Right renal pelvis (tissue), 4 donors: Measurements from ENCODE around the gene CREBZF. TPM values are rescaled to one million over a fixed set of nuclear protein-coding genes. Genes with fewer than 3 reads are reported as not detected.

Experiments
- DNase-seq, 4 donors: peaks; one replicate each; pipeline ENCODE4 v3.0.0-alpha.2; 2013; ENCODE audit warnings: low read depth in 4 of 4, low spot score in 3 of 4, missing footprints in 1 of 4
- polyA plus RNA-seq, 4 donors: library from polyadenylated mRNA; unstranded; fragments of 120-200 nt; gene quantifications; one replicate each; pipeline ENCODE4 v1.2.1, GENCODE V29; 2013; ENCODE audit not compliant: insufficient read length in 4 of 4

Gene CREBZF, protein sequence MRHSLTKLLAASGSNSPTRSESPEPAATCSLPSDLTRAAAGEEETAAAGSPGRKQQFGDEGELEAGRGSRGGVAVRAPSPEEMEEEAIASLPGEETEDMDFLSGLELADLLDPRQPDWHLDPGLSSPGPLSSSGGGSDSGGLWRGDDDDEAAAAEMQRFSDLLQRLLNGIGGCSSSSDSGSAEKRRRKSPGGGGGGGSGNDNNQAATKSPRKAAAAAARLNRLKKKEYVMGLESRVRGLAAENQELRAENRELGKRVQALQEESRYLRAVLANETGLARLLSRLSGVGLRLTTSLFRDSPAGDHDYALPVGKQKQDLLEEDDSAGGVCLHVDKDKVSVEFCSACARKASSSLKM
- polyA plus RNA-seq = 100 to 1,000 TPM; 100 to 125 (median 118) TPM

DNA sequence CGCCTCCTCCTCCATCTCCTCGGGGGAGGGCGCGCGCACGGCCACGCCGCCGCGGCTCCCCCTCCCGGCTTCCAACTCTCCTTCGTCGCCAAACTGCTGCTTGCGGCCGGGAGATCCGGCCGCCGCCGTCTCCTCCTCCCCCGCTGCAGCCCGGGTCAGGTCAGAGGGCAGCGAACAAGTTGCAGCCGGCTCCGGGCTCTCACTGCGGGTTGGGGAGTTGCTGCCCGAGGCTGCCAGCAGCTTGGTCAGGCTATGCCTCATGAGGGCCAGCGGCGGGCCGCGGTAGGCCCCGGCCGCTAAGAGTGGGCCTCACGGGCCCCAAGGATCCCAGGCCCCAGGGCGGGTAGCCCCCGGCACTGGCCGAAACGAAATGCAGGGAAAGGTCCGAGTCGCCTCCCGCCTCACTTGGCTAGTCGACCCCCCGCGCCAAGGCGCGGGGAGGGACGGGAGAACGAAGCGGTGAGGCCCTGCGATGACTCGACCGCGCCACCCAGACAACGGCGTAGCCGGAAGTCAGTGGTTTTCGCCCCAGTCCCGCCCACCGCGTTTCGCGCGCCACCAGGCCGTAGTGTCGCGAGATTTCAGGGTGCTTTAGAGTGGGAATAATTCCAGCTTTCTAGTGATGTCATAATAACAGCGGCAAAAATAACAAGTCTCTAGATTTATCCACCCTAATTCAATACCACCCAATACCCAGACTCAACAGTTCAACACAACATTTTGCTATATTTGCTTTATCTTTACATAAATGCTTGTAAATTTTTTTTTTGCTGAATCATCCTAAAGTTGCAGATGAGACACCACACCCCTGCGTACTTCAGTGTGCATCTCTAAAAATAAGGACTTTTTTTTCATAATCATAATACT, at the start of gene CREBZF:
Gene CREBZF (minus strand): TSS at position 515 of the 867 bp plus-strand sequence. CDS start 254 bp downstream, at position 261.
- DNase-seq = peak; percentile 92 to 94 (median 93)

- no peak for DNase-seq
Measured at GRCh38 chr11:85712953-85713352, 48.0 kb upstream of the CREBZF start.

DNA sequence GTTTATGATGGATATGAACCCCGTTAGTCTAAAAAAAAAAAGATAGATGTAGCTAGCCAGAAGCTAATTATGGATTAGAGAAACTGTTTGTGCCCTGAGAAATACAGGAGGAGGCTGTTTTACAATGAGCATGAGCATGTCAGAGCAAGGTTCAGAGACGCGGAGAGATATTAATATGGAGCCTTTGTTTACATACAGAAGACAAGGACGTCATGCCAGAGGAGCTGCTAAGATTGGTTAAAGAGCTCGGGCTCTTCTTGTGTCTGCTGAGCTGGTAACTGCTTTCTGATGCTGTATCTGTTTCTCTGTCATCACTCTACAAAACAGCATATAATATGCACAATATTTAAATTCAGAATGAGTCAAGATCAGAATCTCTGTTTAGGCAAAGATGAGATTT, 46.0 kb upstream of the CREBZF start:
- no peak for DNase-seq

DNA sequence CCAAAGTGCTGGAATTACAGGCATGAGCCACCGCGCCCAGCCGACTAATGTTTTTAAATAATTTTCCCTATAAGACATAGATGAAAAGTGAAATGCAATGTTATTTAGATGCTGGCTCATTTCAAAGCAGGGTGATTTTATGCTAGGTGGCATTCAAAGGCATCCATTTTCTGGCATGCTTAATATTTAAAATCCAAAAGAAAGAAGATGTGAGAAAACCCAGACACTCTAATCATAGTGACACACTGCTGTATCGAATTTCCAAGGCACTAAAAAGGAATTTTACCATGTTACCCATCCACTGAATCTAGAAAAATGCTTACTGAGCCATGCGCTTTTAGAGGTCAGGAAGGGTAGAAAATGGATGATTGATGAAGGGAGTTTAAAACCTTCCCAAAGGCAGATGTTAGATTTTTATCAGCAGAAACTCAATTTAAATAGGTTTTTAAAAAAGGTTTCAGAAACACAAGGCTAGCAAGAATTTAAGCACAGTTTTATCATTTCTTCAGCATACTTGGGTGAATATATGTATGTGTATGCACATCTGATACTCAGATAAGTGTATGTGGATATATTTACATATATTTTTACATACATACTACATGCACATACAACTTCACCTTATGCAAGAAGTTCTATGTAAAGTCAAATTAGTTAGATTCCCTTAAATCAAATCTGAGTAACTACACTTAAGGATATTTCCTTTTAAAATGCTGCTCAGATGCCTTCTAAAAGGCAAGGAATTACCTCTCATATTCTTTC, 45.2 kb upstream of the CREBZF start:
- DNase-seq = no peak

DNA sequence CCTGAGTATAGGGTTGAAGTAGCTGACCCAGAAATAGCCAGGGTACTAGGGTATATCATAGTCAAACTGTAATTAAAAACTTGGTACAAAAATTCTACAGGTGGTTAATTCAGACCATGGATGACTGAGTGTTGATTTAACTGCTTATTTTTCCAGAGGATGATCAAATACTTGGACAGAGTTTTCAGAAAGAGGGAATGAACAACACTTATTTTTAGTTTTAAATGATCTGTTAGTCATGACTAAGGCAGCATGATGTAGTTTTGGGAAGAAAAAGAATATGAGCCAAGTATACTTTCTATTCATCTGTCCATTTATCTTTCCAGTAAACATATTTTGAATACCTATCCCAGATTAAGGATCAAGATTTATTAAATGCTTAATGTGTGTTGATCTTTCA, 40.9 kb upstream of the CREBZF start:
- DNase-seq = no peak

DNA sequence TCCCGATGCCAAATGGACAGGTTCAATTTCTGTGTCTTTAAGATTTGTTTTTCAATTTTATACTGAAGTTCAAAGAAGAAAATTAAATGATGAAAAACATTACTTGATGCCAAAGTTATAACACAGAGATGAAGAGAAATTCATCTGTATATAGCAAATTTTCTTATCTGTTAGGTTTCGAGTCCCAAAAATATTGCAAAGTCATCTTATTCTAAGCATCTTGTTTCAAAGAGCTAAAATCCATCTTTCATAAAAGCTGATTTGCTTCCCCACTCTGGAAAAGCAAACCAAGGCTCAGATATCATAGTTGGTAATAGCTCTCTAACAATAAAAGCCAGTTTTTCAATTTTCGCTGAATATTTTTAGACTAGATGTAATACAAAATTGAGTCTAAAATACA, 40.0 kb upstream of the CREBZF start:
- DNase-seq = no peak

DNA sequence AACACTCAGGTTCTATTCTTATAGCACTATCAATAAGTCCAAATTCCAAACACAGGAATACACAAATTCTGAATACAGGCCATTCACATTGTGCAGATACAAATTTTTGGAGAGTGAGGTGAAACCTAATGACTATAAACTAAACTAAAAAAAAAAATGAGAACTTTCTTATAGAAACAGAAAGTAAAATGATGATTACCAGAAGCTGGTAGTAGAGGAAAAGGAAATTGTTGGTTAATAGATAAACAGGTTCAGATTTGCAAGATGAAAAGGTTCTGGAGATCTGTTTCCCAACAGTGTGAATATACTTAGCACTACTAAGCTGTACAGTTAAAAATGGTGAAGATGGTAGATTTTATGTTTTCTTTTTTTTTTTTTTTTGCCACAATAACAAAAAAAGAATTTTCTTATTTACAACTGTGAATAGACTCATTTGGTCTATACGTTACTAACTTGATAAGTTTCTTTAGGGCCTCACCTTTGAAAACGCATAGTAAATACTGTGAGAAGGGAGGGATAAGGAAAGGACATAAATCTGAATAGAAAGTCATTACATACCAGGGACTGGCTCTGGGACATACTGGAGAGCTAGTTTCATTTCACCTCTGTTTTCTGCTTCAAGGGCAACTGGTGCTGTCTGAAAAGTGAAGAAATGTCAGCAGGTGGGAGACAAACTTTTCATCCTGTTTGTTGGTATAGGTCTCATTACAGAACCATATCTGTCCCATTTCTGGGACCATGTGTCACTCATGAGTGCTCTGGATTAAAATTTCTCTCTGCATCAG, 35.2 kb upstream of the CREBZF start:
- no peak for DNase-seq

- DNase-seq = no peak
Measured at GRCh38 chr11:85698195-85698594, 33.3 kb upstream of the CREBZF start.

- no peak for DNase-seq
Measured at GRCh38 chr11:85697747-85698146, 32.8 kb upstream of the CREBZF start.

DNA sequence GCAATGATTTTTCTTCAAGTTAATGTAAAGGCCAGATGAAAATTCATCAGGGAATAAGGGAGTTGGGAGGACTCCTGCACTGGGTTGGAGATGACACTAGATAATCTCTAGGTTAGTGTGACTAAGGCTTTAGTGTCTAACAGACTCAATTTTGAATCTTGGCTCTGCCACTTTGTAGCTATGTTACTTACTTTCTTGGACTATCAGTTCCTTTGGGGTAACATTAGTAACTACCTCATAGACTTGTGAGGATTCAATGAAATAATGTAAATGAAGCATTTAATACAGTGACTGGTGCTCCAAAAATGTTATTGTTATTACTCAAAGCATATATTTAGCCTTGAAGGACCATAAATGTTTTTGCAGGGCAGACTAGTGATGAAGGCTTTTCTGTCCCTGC, 30.6 kb upstream of the CREBZF start:
- DNase-seq = no peak

DNA sequence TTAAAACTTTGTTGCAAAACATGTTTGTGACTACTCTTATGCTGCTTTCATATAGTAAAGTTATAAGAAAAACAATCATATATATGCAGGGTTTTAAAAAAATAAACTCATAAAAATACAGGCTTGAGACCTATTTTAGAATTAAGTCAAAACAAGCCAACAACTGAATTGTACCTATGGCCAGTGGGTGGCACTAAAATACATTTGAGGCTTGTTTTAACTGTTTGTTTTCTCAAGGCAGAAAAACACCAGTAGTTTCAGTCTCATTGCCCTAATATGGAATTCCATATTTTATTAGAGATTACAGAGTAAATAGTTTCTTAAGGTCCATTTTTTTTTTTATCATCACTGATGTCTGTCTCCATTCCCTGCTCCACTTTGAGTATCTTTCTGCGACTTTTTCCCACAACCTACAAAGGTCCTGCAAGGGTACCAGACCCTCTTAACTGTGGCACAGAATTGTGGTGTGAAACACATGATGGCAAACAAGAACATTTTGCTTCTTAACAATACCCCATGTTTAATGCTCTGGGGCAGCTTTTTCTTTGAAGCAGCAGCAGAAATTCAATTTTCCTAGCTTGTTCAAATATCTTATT, 29.6 kb upstream of the CREBZF start:
- DNase-seq = no peak

DNA sequence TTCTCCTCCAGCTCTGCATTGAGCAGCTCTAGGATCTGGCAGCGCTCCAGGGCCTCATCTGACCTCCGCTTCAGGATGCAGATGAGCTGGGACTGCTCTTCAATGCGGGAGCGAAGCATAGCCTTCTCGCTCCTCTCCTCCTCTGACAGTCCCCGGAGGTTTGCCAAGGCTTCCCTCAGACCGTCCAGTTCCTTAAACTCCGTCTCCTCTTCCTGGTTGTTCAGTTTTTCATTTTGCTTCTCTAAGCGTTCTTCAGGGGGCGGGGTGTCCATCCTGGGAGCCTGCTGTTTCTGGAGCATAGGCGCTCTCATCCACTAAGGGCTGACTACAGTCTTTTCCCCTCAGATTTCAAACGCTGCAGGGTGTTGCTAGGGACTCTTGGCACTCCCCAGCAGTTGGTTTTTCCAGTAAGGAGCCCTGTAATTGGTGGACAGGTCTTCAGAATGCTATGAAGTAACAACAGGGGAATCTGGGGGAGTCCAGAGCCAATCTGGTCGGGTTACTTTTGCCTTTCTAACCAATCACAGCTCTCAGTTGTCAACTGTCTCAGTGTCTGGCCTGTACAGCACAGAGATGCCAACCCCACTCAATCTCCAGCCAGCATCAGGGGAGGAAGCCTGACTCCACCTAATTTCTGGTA, 21.0 kb upstream of the CREBZF start, which contains the start of gene CCDC89:
Gene CCDC89 (minus strand): TSS at position 376 of the 640 bp plus-strand sequence. CDS start 65 bp downstream, at position 311.
- DNase-seq = peak; percentile 50 to 88 (median 86)

DNA sequence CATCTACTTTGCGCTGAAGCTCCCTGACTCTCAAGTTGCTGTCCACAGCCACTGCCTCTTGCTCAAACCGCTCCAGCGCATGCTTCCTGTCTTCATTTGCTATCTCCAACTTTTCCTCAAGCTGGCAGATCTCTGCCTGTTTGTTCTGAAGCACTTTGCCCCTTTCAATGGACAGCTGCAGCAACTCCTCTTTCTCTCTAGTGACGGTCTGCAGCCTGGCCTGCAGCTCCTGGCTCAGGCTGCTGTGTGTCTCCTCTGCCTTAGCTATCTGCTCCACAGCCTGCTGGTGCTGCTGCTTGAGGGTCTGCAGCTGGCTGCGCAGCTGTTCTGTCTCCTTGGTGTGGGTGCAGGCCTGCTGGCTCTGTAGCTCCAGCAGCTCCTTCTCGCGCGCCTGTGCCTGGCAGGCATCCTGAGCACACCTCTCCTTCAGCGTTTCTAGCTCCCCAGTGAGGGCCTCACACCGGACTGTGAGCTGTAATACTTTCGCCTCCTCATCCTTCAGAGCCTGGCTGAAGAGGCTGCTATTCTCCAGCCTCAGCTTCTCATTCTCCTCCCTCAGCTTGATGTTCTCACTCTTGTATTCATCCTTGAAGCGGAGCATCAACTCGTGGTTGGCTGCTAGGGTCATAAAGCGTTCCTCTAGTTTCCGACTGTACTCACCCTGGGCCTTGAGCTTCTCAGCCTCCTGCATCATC, 20.3 kb upstream of the CREBZF start:
- peak in 3 of 4 donors; percentile 61 to 62 (median 61) for DNase-seq

DNA sequence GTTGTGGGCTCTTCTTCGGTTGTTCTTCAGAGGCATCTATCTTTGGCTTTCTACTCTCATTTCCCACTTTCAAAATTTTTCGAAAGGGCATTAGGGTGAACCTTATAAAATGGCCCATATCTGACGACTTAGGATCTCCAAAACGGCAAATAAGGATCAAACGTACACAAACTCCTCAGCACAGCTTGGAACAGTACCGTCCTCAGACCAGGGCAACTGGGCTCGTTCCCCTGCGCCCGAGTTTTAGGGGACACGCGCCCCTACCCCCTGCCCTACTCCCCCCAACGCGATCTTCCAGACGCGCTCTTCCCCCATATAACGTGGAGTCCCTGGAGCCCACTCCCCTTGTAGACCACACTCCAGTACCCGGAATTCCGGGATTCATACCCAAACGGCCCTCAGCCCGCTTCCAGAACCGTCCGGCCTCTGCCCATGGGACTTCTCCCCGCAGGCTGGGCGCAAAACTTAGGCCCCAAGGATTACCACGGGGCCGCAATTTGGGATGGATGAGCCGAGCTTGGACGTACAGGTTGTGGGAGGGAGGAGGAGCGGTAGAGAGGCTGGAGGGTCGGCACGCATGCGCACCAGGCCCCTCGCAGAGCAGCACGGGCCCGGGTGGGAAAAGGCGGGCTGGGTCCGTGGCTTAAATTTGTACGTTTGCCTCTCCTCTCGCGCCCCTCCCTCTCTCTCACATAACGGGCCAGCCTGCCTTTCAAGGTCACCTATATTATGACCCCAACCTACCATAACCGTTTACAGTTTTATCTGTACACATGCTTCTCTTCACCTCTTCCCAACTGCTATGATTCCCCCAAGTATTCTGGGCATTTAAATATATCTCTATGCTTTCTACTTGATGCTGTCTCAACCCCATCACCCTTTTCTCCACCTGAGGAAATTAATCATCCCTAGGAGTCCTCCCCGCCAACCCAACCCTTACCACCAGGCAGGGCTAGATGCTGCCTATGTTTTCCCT, 17.7 kb upstream of the CREBZF start:
- DNase-seq = peak in 3 of 4 donors; percentile 48 to 72 (median 53)

DNA sequence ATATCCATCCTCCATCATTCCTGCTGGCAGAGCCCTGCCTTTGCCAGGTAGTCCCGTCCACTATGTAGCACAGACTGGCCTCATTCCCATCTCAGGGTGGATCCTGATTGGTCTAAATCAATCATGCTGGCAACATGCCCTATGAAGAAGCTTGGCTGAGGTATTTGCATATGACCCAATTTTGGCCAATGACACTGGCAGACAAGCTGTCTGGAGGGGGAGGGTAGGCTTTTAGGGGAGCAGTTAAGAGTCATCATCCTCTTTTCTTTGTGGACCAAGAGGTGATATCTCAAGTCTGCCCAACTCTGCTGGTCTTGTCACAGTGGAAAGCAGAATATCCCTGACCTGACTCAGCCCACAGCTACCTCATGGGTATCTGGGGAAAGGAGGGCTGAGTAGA, 16.0 kb upstream of the CREBZF start:
- no peak for DNase-seq

DNA sequence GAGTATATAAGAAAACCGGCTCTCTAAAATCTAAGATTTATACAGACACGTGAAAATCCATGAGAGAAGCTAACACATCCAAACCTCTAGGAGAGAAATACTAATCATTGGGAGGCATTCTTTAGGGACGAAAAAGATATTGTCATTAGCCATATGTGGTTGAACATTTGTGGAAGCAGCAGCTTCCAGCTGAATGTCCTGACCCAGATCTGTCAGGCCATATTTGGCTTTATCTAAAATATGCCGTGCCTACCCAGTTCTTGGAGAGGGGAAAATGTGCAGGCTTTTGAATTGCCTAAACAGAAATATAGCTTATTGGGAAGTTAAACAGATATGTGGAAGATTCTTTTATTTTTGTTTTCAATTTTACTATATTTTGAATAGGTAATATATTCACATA, 14.6 kb upstream of the CREBZF start:
- DNase-seq = no peak

DNA sequence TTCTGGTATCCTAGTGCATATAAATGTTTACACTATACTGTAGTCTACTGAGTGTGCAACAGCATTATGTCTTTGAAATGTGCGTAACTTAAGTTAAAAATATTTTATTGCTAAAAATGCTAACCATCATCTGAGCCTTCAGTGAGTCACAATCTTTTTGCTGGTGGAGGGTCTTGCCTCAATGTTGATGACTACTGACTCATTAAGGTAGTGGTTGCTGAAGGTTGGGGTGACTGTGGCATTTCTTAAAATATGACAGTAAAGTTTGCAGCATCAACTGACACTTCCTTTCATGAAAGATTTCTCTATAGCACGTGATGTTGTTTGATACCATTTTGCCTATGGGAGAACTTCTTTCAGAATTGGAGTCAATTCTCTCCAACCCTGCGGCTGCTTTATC, 8.5 kb upstream of the CREBZF start:
- DNase-seq = no peak
